K562 (cell line): ENCODE measurements around the gene LYST. TPM values are rescaled to one million over a fixed set of nuclear protein-coding genes. Genes with fewer than 3 reads are reported as not detected.
A peak's percentile ranks its signal among the peaks of the same experiment; 100 is the strongest.

ENCODE experiments used
- ATAC-seq: fragments of 200-7000 bp; cut with Tn5 transposase; 3 replicates; pipeline ENCODE4 v1.9.1; 2020; ENCODE audit warnings: moderate library complexity
- BruUV-seq: library from RNA; stranded (reverse); fragments of 400-500 nt; replicated peaks from 2 replicates; lab custom pipeline; 2021; lab: Mats Ljungman, UMichigan
- CTCF ChIA-PET: fragments of 300-600 bp; formaldehyde crosslinking; extraction: SDS; loops from one replicate; lab custom pipeline; 2021; ENCODE audit warnings: low intra/inter-chr PET ratio; lab: Yijun Ruan, JAX
- POLR2A ChIA-PET: fragments of 300-600, 350-650 bp; sonication (Branson Sonifier 250); formaldehyde crosslinking; extraction: SDS; loops from one replicate; lab custom pipeline; 2021; ENCODE audit warnings: antibody characterized with exemption, inconsistent platforms; lab: Yijun Ruan, JAX
- DNase-seq, 4 experiments: peaks; one replicate each; pipeline versions ENCODE4 v3.0.0 to v3.0.0-alpha.2; 2011 to 2018; ENCODE audit warnings: low spot score in 3 of 4, mixed read lengths in 3 of 4; ENCODE audit errors: extremely low read depth in 1 of 4
- FAIRE-seq: peaks from 2 replicates; lab custom pipeline; 2011; peaks lifted over from hg19 to GRCh38; lab: Jason Lieb, UNC
- H2AFZ ChIP-seq: 2 replicates; pipeline ENCODE4 v1.6.0; 2011; ENCODE audit warnings: low read depth, low read length, control low read depth, inconsistent platforms
- H3K27ac ChIP-seq: fragments of 200-600 bp; 3 replicates; pipeline ENCODE4 v1.8.0; 2011; ENCODE audit warnings: low read depth, mild to moderate bottlenecking, control low read depth, inconsistent platforms, low read length, moderate library complexity, mixed read lengths; ENCODE audit errors: extremely low read depth
- H3K27me3 ChIP-seq, 2 experiments: fragments of 300-600 bp in 1 of 2; 2 replicates in 1 of 2; 3 replicates in 1 of 2; pipeline versions ENCODE4 v1.6.0 to v1.8.0; 2011; ENCODE audit warnings: inconsistent platforms in 2 of 2, low read length in 2 of 2, mild to moderate bottlenecking in 1 of 2, mixed read lengths in 1 of 2, moderate library complexity in 1 of 2; ENCODE audit not compliant: control insufficient read depth in 2 of 2, insufficient read depth in 2 of 2
- H3K36me3 ChIP-seq: fragments of 300-600 bp; 3 replicates; pipeline ENCODE4 v1.8.0; 2011; ENCODE audit warnings: mild to moderate bottlenecking, low read length, inconsistent platforms; ENCODE audit not compliant: control insufficient read depth, insufficient read depth
- H3K4me1 ChIP-seq, 2 experiments: fragments of 200-600 bp in 1 of 2; replicated peaks in 1 of 2; 2 replicates in 1 of 2; 3 replicates in 1 of 2; pipeline versions ENCODE4 v1.5.1 to v1.8.0; 2011; ENCODE audit warnings: inconsistent platforms in 2 of 2, low read length in 2 of 2, mild to moderate bottlenecking in 1 of 2, mixed read lengths in 1 of 2, moderate library complexity in 1 of 2; ENCODE audit not compliant: control insufficient read depth in 2 of 2, insufficient read depth in 2 of 2
- H3K4me2 ChIP-seq: 2 replicates; pipeline ENCODE4 v1.6.1; 2011; ENCODE audit warnings: low read length, control low read depth, inconsistent platforms, mixed read lengths; ENCODE audit not compliant: insufficient read depth
- H3K4me3 ChIP-seq: fragments of 200-600 bp; sonication (generic), shearing (Covaris generic); 2 replicates; pipeline ENCODE4 v1.5.1; 2016; ENCODE audit warnings: control low read depth, inconsistent platforms
- H3K79me2 ChIP-seq: fragments of 200-600 bp; 3 replicates; pipeline ENCODE4 v1.8.0; 2011; ENCODE audit warnings: low read length, inconsistent platforms; ENCODE audit not compliant: control insufficient read depth, insufficient read depth
- H3K9ac ChIP-seq, 2 experiments: 2 replicates each; pipeline versions ENCODE4 v1.6.0 to v1.6.1; 2011; ENCODE audit warnings: low read depth in 2 of 2, low read length in 2 of 2, control low read depth in 1 of 2, inconsistent platforms in 1 of 2, mild to moderate bottlenecking in 1 of 2, mixed read lengths in 1 of 2; ENCODE audit not compliant: insufficient read depth in 1 of 2
- H3K9me1 ChIP-seq: one replicate; pipeline ENCODE4 v1.6.0; 2011; ENCODE audit warnings: inconsistent platforms, mild to moderate bottlenecking, low read length, moderate library complexity; ENCODE audit not compliant: control insufficient read depth, insufficient read depth
- H3K9me3 ChIP-seq: replicated peaks from 2 replicates; pipeline ENCODE4 v1.5.1; 2011; ENCODE audit warnings: low read depth, low read length, inconsistent platforms; ENCODE audit not compliant: control insufficient read depth, insufficient read depth
- H4K20me1 ChIP-seq: replicated peaks from 2 replicates; pipeline ENCODE4 v1.6.1; 2011; ENCODE audit warnings: low read length, inconsistent platforms, mixed read lengths; ENCODE audit not compliant: control insufficient read depth, insufficient read depth
- ATF1 ChIP-seq, 2 experiments: fragments of 450-650 bp in 1 of 2; IDR thresholded peaks; 2 replicates each; pipeline ENCODE4 v1.6.1; 2016; ENCODE audit warnings: missing compliant biosample characterization in 1 of 2, missing genetic modification characterization in 1 of 2
- FOXA3 ChIP-seq, 2 experiments: fragments of 450-650 bp in 1 of 2; sonication (generic) in 1 of 2; formaldehyde crosslinking; IDR thresholded peaks in 1 of 2; conservative IDR thresholded peaks in 1 of 2; 2 replicates each; pipeline versions ENCODE4 v1.4.0 to v1.8.0; 2020 to 2022; ENCODE audit warnings: mild to moderate bottlenecking in 2 of 2, missing genetic modification reagents in 1 of 2
- SPI1 ChIP-seq: IDR thresholded peaks from 2 replicates; pipeline ENCODE4 v1.6.1; 2011; ENCODE audit warnings: low read depth, low read length, control low read depth, borderline replicate concordance
- TGIF2 ChIP-seq: sonication (generic); formaldehyde crosslinking; IDR thresholded peaks from 2 replicates; pipeline ENCODE4 v1.8.1; 2022; ENCODE audit warnings: mild to moderate bottlenecking, missing genetic modification reagents, moderate library complexity
- ZEB2 ChIP-seq: fragments of 450-650 bp; IDR thresholded peaks from 2 replicates; pipeline ENCODE4 v1.6.1; 2016
- WGBS: fragments of 100-300 bp; shearing (Covaris generic); methylation state at CpG from one replicate; pipeline ENCODE4 v1.1.6; 2016; ENCODE audit warnings: low coverage, mixed read lengths; ENCODE audit not compliant: insufficient coverage; ENCODE audit errors: missing lambda C conversion rate; 5-methylcytosine and 5-hydroxymethylcytosine counted together
- in situ Hi-C: fragments of 300-500 bp; cut with MboI; formaldehyde crosslinking; loops from 4 replicates; pipeline ENCODE4 v1.15.0; 2018; ENCODE audit warnings: inconsistent platforms, mixed read lengths
- intact Hi-C: fragments of 100-400 bp; cut with micrococcal nuclease; formaldehyde crosslinking; loops from 2 replicates; pipeline ENCODE4 v1.14.2; 2022
- polyA plus RNA-seq, 8 experiments: library from polyadenylated mRNA; depleted of rRNA in 4 of 8; stranded (reverse) in 5 of 8; unstranded in 3 of 8; fragments of >200 nt; fragmentation: Nextera tagmentation in 2 of 8; fragmentation: Illumina TruSeq in 1 of 8; extraction: Ambion mirVana in 2 of 8; extraction: Trizol in 1 of 8; gene quantifications; 2 replicates each; pipeline versions ENCODE4 v1.2.1 to v1.2.3, GENCODE V29; 2011 to 2014; ENCODE audit warnings: inconsistent platforms in 1 of 8, missing spikeins in 1 of 8
- total RNA-seq, 7 experiments: library from RNA; depleted of rRNA in 6 of 7; stranded (reverse); fragments of >200 nt in 6 of 7; fragmentation: Illumina TruSeq in 2 of 7; extraction: Trizol in 2 of 7; gene quantifications; 2 replicates each; pipeline versions ENCODE4 v1.2.1 to v1.2.3, GENCODE V29; 2011 to 2021; ENCODE audit warnings: low replicate concordance in 1 of 7

LYST gene
- total and polyA plus RNA-seq, 9 of the 15 experiments (the other 6 are each of a cell fraction or from before 2014, with no cell fraction given): 0.73 to 2.4 (median 1.4) TPM

GRCh38 chr1:235892734-235893413 is 26.2 kb upstream of the LYST start:
- H3K9me1 ChIP-seq: no peaks in the 10 kb centered on the region
- POLR2A ChIA-PET: interaction anchor here (0.8 kb wide), 1 partner anchor 33 kb away, joined by 3 read pairs; no protein-coding TSS in a partner anchor
- H3K4me1 ChIP-seq: no peaks in the 10 kb centered on the region
- in situ Hi-C loops: no loop called here
- no peaks in the 10 kb centered on the region for H3K79me2 ChIP-seq
- no peaks in the 10 kb centered on the region for H4K20me1 ChIP-seq
- no peaks in the 10 kb centered on the region for H3K36me3 ChIP-seq
- intact Hi-C loops: no loop called here
- FAIRE-seq: no peak
- peak; percentile 91 for TF ChIP-seq SPI1
- TF ChIP-seq TGIF2 (CRISPR knock-in tag): no peak
- peak; percentile 85 to 86; a peak in 3 of 4 replicates for TF ChIP-seq FOXA3 (CRISPR knock-in tag; conservative IDR thresholded peaks at IDR 0.05 in 1 of 2, IDR thresholded peaks at IDR 0.05 in 1 of 2)
- no peak for TF ChIP-seq ZEB2
- no peak for TF ChIP-seq ATF1 (CRISPR knock-in tag; IDR thresholded peaks at IDR 0.05)
- TF ChIP-seq ATF1 (tag; IDR thresholded peaks at IDR 0.05): no peak
- BruUV-seq: no TSS peak
- no peak overlapping the region for H3K9ac ChIP-seq
- CTCF ChIA-PET: no interaction called here
- no peak overlapping the region for H2AFZ ChIP-seq
- no peak for DNase-seq
- ATAC-seq: no peak
- H3K27ac ChIP-seq: no peak overlapping the region
- no peak overlapping the region for H3K4me3 ChIP-seq
- no peaks in the 10 kb centered on the region for H3K9me3 ChIP-seq
- H3K27me3 ChIP-seq: peaks cover 2 to 6% of the 10 kb centered on the region in 2 experiments; a peak in 3 of 5 replicates
- H3K4me2 ChIP-seq: no peak overlapping the region
- WGBS: 4% methylated on average over 5 of the region's 5 CpGs
